HG03066 (cell line): Measurements from ENCODE around the gene ZNF688.
"Not testable (repeated sequence)": the region's sequence is repeated elsewhere in the genome, so short reads cannot be mapped to it uniquely, and the experiment has no call there.

Experiments
- ATAC-seq: cut with Tn5 transposase; IDR thresholded peaks from one replicate; pipeline ENCODE4 v1.9.1; 2021; ENCODE audit warnings: low read depth; ENCODE audit not compliant: unreplicated experiment

Gene ZNF688

GRCh38 chr16:30557957-30558788 is 13.3 kb downstream of the ZNF688 start, which contains the start of gene ZNF764:
TSS of gene ZNF764 (minus strand) at chr16:30558374. CDS start at chr16:30558182, 192 bp downstream.
- ATAC-seq: peak; percentile 84

- no peak for ATAC-seq
Measured at GRCh38 chr16:30557707-30557956, 13.9 kb downstream of the ZNF688 start.

GRCh38 chr16:30556125-30556473 is 15.4 kb downstream of the ZNF688 start:
- no peak for ATAC-seq

GRCh38 chr16:30555315-30556124 is 16.0 kb downstream of the ZNF688 start:
- no peak for ATAC-seq

GRCh38 chr16:30554557-30555314 is 16.8 kb downstream of the ZNF688 start:
- no peak for ATAC-seq

DNA sequence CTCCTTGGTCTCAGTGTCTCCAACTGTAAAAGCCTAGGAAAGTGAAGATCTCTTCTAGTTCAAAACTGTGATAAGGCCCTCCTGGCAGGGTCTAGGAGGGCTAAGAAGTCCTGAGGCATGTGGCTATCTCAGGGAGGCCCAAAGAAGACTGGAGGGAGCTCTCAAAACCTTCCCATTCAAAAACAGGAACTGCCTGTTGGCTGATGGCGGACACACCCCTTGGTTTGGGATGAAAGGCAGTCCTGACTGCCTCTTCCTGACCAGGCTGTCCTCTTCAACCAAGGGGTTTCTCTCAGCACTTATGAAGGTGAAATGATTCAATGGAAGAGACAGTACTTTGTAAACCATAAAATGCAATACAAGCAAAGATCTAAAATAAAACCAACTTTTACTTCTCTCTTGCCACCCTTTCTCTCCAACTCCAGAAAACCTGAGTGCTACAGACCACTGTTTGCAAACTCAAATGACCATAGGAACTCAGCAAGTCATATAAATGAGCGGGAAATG is 18.1 kb downstream of the ZNF688 start:
- ATAC-seq: no peak

DNA sequence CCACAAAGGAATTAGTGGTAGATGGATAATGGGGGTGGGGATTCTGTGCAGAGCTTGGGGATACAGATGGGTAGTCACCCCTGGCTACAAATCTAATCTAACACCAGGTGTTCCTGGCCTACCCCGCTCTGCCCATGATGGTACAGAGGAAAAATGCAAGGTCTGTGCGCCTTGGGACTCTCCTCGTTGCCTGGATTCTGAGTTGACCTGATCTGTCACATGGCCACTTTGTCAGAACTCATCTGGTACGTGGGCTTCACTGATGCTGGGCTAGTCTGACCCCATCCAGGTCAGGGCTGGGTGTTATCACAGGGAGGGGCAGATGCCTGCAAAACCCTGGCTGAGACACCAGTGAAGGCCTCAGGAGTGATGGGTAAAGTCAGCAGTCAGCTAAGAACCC is 18.6 kb downstream of the ZNF688 start:
- no peak for ATAC-seq

GRCh38 chr16:30551781-30552180 is 19.7 kb downstream of the ZNF688 start:
- no peak for ATAC-seq

- ATAC-seq: no peak
Measured at GRCh38 chr16:30548416-30549253, 22.9 kb downstream of the ZNF688 start.

DNA sequence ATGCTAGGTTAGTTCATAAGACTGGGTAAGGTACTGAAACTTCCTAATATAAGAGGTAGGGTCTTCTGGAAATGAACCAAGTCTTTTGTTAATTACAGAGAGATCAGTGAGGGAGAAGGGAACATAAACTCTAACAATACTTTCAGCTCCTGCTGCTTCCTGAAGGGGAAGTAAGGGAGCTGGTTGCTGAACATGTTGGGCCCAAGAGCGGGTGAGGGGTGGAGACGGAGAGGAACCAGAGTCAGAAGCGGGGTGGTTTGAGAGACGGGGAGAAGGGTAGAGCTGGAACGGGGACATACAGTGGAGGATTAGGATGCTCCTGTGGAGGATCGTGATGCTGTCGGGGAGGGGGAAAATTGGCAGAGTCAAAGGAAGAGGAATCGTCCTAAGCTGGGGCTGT is 25.4 kb downstream of the ZNF688 start:
- ATAC-seq: no peak

- ATAC-seq: no peak
Measured at GRCh38 chr16:30543067-30543466, 28.4 kb downstream of the ZNF688 start.

GRCh38 chr16:30541502-30542329 is 29.8 kb downstream of the ZNF688 start:
- no peak for ATAC-seq

GRCh38 chr16:30540916-30541464 is 30.5 kb downstream of the ZNF688 start:
- ATAC-seq: not testable (repeated sequence)

GRCh38 chr16:30539986-30540526 is 31.5 kb downstream of the ZNF688 start:
- ATAC-seq: not testable (repeated sequence)

- ATAC-seq: no peak
Measured at GRCh38 chr16:30539000-30539964, 32.2 kb downstream of the ZNF688 start.

DNA sequence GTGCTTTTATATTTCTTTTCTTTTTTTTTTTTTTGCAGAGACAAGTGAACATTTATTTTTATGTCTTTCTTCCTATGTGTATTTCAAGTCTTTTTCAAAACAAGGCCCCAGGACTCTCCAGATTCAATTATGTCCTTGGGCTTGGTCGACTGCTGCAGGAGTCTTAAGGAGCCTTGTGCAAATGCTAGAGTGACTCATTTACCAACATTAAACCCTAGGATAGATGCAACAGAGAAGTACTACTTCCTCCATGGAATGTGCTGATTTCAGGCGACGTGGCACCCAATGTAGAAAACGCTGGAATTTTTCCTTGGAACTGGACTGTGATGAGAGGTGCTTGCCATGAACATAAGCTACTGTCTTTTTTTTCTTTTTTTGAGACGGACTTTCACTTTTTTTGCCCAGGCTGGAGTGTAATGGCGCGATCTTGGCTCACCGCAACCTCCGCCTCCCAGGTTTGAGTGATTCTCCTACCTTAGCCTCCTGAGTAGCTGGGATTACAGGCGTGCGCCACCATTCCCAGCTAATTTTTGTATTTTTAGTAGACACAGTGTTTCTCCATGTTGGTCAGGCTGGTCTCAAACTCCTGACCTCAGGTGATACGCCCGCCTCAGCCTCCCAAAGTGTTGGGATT is 35.0 kb downstream of the ZNF688 start:
- not testable (repeated sequence) for ATAC-seq

- ATAC-seq: no peak
Measured at GRCh38 chr16:30535777-30536190, 35.7 kb downstream of the ZNF688 start.
